ENCODE data around the gene OTUD6A.

GRCh38 chrX:70079297-70079696 is 17.0 kb downstream of the OTUD6A start:
- TF ChIP-seq CTCF (IDR thresholded peaks at IDR 0.05) (no peak), POLR2A (IDR thresholded peaks at IDR 0.05) (no peak), POLR2AphosphoS5 (IDR thresholded peaks at IDR 0.05) (no peak)

All from breast epithelium (tissue), 3 donors.